22Rv1 (cell line): ENCODE data around the gene ANO7.

ENCODE experiments used
- H3K27ac ChIP-seq: fragments of 450-650 bp; 2 replicates; pipeline ENCODE4 v1.5.1; 2017
- ZFX ChIP-seq: fragments of 450-650 bp; IDR thresholded peaks from 2 replicates; pipeline ENCODE4 v1.6.1; 2017; ENCODE audit warnings: antibody characterized with exemption, borderline replicate concordance
- TF ChIP-seq, protein P1 (sequence below): fragments of 450-650 bp; IDR thresholded peaks from 2 replicates; pipeline ENCODE4 v1.5.1; 2017; ENCODE audit warnings: mild to moderate bottlenecking

The ANO7 gene

DNA sequence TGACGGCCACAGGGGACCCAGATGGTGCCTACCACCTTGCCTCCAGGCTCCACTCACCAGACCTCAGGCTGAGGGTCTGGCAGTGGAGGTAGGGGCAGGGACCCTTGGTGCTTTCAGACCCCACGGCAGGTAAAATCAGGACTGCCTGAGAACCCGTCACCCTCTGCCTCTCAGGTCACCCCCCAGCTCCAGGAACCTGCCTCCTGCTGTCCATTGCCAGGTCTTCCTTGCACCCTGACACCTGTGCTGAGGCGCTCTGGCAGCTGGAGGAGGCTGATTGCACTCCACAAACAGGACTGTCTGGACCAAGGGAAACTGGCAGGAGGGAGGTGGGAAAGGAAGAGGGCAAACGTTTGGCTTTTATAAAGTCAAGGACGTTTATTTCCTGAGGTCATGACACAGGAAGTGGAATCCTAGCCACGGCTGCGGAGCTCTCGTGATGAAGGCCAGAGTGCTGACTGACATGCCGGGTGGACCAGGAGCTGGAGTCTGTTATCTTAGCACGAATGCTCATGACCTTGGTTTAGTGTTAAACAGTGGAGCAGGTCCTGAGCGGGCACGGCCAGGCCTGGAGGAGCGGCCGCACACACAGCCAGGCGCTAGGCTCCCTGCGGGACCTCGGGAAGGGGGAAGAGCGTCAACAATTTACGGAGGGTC, 40.5 kb downstream of the ANO7 start:
- no peak overlapping the region for H3K27ac ChIP-seq
- TF ChIP-seq, protein P1, sequence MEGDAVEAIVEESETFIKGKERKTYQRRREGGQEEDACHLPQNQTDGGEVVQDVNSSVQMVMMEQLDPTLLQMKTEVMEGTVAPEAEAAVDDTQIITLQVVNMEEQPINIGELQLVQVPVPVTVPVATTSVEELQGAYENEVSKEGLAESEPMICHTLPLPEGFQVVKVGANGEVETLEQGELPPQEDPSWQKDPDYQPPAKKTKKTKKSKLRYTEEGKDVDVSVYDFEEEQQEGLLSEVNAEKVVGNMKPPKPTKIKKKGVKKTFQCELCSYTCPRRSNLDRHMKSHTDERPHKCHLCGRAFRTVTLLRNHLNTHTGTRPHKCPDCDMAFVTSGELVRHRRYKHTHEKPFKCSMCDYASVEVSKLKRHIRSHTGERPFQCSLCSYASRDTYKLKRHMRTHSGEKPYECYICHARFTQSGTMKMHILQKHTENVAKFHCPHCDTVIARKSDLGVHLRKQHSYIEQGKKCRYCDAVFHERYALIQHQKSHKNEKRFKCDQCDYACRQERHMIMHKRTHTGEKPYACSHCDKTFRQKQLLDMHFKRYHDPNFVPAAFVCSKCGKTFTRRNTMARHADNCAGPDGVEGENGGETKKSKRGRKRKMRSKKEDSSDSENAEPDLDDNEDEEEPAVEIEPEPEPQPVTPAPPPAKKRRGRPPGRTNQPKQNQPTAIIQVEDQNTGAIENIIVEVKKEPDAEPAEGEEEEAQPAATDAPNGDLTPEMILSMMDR = no peak
- no peak for TF ChIP-seq ZFX

DNA sequence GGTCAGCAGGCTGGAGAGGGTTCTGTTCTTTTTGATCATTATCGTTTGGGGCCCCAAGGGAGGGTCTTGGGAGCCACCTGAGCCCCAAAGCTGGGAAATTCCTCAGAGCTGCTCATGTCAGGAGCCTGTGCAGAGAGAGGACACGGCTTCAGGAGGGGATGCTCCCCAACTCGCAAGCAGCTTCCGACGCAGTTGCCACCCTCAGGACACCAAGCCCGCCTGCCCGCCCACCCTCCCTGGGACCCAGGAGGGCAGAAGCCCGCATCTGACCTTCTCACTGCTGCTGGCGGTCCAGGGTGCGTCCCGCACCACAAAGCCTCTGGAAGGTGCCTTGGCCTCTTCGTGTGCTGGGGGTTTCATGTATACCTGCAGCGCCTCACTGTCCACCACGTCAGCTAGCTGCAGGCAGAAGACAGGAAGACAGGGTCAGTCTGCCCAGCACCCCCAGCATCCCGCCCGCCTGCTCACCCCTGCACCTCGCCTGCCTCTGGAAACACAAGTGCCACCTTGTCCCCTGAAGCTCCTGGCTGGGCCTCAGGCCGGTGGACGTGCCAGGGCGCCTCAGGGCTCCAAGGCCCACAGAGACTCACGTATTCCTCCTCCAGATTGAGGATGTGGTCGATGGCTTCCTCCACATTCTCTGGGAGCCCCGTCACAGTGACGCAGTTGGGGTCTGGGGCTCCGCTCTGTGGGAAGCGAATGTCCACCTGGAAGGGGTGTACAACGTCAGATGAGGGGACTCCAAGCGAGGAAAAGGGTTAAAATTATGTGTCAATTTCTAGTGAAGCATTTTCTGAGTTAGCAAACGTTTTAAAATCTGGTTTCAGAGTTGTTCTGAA, 41.3 kb downstream of the ANO7 start:
- no peak for TF ChIP-seq ZFX
- TF ChIP-seq, protein P1 = no peak

DNA sequence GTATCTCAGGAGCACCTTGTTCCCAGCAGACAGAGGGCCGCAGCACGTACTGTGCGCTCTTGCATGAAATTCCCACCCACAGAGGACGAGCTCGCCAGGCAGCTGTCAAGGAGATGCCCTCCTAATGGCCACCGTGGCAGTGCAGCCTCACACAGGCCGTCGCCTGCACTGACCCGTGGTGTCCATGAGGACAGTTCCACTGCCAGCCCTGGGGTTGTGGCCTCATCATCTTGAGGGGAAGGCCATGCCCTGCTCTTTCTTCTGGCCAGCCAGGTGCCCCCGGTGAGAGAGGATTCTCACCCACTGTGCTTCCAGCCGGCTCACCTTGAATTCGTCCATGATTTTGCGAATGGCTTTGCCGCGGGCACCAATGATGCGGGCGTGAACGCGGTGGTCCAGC, 42.0 kb downstream of the ANO7 start:
- no peak for TF ChIP-seq ZFX
- TF ChIP-seq, protein P1 = no peak
- no peak overlapping the region for H3K27ac ChIP-seq

More for the DNA sequence above, 41.3 kb downstream of the ANO7 start:
- no peak overlapping the region for H3K27ac ChIP-seq

DNA sequence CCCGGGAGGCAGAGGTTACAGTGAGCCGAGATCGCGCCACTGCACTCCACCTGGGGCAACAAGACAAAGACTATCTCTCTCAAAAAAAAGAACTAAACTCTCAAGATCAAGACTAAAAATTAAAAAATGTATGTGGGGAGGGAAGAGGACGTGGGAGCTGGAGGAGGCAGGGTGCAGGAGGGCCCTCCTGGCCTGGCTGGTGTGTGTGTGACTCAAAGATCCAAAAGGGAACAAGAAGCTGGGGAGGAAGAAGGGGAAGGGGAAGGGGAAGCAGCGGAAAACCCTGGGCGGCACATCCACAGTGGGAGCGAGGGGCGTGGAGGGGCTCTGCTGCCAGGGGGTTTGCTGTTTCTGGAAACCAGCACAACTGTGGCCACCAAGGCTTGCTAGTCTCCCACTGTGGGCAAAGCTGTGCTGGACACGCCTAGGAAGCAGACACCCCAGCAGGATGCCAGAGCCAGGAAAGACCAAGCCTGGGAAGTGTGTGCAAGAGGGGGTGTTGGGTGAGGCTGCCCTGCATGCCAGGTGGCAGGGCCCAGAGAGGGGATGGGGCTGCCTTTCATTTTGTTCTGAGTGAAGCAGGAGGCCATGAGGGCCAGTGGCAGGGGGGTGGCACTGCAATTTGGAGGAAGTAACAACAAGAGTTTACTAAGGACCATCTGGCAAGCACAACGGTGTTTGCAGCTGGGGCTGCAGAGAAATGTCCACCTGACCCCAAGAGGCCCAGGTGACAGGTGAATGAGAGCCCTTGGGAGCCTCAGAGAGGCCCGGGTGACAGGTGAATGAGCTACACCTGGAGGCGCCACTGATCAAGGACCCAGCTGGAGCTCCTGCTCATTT, 44.5 kb downstream of the ANO7 start:
- no peak overlapping the region for H3K27ac ChIP-seq
- TF ChIP-seq, protein P1 = no peak
- TF ChIP-seq ZFX = no peak

DNA sequence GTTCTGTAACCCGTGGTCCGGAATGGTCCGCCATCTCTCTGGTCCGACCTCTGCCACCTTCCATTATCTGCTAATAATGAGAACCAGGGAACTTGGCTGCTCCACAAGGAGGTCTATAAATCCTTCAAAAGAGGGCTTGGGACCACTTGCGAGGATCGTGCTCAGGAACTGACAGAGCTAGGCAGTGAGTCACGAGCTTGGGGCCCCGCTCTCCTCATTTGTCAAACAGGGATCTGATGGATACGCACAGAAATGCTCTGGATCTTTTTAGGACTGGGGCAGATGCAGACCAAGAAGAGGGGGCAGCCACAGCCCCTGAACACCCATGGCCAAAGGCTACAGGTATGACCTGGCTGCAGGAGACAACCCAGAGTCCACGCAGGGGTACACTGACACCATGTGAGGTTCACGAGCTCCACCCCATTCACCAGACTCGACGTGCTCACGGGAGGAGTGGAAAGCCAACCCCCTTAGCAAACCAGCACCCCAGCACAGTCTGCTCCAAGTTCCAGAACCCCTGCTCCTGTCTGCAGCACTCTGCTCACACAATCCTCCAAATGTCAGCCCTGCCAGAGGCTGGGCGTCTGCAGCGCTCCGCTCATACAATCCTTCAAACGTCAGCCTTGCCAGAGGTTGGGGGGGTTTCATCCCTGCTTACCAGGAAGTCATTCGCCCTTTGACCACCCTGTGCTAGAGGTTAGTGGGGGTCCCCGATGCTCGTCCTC, 45.8 kb downstream of the ANO7 start:
- H3K27ac ChIP-seq = no peak overlapping the region
- TF ChIP-seq, protein P1 = no peak
- no peak for TF ChIP-seq ZFX

DNA sequence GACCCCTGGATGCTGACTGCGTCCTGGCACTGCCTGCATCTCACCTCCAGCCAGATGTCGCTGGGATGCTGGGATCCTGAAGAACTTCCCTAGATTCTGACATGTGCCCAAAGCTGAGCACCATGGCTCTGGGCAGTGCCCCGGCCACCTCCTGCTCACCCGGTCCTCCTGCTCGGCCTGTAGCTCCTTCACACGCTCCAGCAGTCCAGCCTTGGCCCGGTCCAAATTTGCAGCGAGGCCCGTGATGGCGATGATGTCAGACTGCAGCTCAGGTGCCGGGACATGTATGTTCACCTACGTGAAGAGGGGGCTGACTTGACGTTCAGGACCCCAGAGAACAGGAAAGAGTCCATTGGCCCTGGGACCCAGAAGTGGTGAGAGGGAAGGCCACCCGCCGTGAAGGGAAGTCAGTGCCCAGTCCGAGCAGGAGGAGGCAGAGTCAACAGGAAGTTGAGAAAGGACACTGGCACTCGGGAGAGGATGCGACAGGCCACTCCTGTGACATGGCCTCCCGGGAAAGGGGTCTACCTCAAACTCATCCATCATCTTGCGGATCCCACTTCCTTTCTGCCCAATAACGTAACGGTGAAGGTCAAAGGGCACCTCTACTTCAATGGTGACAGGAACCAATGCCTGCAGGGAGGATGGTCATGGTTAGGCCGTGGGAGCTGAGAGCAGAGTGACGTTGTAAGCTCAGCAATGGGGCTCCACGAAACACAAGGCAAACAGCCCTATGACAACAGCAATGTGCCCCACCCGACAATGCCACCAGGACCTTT, 46.7 kb downstream of the ANO7 start:
- no peak for TF ChIP-seq ZFX
- TF ChIP-seq, protein P1 = no peak
- no peak overlapping the region for H3K27ac ChIP-seq
